OCI-LY3 (cell line): ENCODE measurements around the gene TRMT11.
"Not testable (repeated sequence)": the region's sequence is repeated elsewhere in the genome, so short reads cannot be mapped to it uniquely, and the experiment has no call there.

Experiments used
- CTCF ChIP-seq: fragments of 200-600, 300-600 bp; sonication (generic); IDR thresholded peaks from 2 replicates; pipeline ENCODE4 v1.5.1; 2014; ENCODE audit warnings: antibody characterized with exemption, low read length, low read depth
- EZH2phosphoT487 ChIP-seq: fragments of 200-600 bp; shearing (Covaris generic); IDR thresholded peaks from 2 replicates; pipeline ENCODE4 v1.6.1; 2018; ENCODE audit warnings: antibody characterized with exemption, mixed run types, low read depth

GRCh38 chr6:126023474-126023873 is 37.1 kb downstream of the TRMT11 start:
- TF ChIP-seq CTCF, EZH2phosphoT487: not testable (repeated sequence)
